PFSK-1 (cell line): ENCODE results near the gene DNAAF5.

ENCODE experiments used
- FOXP2 ChIP-seq: optimal IDR thresholded peaks from 2 replicates; pipeline ENCODE3; 2011; ENCODE audit warnings: borderline replicate concordance, control low read depth, inconsistent platforms; ENCODE audit not compliant: insufficient read depth; ENCODE audit errors: extremely low read length, extremely low read depth
- POLR2AphosphoS5 ChIP-seq: IDR thresholded peaks from 2 replicates; pipeline ENCODE4 v1.6.1; 2012; ENCODE audit warnings: low read depth, mild to moderate bottlenecking, control low read depth, low read length, moderate library complexity
- SIN3A ChIP-seq: IDR thresholded peaks from 2 replicates; pipeline ENCODE4 v1.6.1; 2012; ENCODE audit warnings: mild to moderate bottlenecking, low read length, moderate library complexity, borderline replicate concordance; ENCODE audit not compliant: insufficient read depth
- TAF1 ChIP-seq: IDR thresholded peaks from 2 replicates; pipeline ENCODE4 v1.6.1; 2012; ENCODE audit warnings: low read length, control low read depth, borderline replicate concordance; ENCODE audit not compliant: insufficient read depth
- TF ChIP-seq, protein P1 (sequence below), 2 experiments: IDR thresholded peaks; 2 replicates each; pipeline versions ENCODE4 v1.6.1 to v1.8.0; 2011 to 2012; ENCODE audit warnings: low read depth in 2 of 2, low read length in 2 of 2, control low read depth in 1 of 2, inconsistent platforms in 1 of 2, mild to moderate bottlenecking in 1 of 2, moderate library complexity in 1 of 2; ENCODE audit not compliant: insufficient read depth in 1 of 2

DNA sequence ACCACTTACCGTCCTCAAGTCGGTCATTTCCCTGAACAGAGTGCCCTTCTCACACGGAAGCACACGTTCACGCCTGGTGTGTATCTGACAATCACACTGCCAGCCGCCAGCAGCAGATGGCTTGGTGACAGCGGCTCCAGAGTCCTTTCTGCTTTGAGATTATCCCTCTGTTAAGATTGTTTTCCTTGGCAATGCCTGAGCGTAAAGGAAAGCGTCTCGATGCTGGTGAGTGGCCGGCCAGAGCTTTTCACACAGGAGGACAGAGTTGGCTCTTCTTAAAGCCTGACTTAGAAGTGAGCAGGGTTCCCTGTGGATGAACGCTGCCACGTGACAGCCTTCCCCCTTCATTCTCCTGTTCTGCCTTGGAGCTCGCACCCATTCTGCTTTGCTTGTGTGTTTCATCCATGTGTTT lies 22.6 kb downstream of the DNAAF5 start:
- no peak for TF ChIP-seq TAF1
- TF ChIP-seq SIN3A = no peak
- no peak for TF ChIP-seq POLR2AphosphoS5
- TF ChIP-seq, protein P1, sequence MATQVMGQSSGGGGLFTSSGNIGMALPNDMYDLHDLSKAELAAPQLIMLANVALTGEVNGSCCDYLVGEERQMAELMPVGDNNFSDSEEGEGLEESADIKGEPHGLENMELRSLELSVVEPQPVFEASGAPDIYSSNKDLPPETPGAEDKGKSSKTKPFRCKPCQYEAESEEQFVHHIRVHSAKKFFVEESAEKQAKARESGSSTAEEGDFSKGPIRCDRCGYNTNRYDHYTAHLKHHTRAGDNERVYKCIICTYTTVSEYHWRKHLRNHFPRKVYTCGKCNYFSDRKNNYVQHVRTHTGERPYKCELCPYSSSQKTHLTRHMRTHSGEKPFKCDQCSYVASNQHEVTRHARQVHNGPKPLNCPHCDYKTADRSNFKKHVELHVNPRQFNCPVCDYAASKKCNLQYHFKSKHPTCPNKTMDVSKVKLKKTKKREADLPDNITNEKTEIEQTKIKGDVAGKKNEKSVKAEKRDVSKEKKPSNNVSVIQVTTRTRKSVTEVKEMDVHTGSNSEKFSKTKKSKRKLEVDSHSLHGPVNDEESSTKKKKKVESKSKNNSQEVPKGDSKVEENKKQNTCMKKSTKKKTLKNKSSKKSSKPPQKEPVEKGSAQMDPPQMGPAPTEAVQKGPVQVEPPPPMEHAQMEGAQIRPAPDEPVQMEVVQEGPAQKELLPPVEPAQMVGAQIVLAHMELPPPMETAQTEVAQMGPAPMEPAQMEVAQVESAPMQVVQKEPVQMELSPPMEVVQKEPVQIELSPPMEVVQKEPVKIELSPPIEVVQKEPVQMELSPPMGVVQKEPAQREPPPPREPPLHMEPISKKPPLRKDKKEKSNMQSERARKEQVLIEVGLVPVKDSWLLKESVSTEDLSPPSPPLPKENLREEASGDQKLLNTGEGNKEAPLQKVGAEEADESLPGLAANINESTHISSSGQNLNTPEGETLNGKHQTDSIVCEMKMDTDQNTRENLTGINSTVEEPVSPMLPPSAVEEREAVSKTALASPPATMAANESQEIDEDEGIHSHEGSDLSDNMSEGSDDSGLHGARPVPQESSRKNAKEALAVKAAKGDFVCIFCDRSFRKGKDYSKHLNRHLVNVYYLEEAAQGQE (IDR thresholded peaks at IDR 0.05; ENCODE audit: insufficient read depth in 1 of 2, low read depth in 2 of 2, low read length in 2 of 2) = no peak
- no peak for TF ChIP-seq FOXP2
